C4-2B (cell line): ENCODE data around the gene NOP14.

Experiments used
- ZFX ChIP-seq: fragments of 450-650 bp; IDR thresholded peaks from 2 replicates; pipeline ENCODE4 v1.6.1; 2017
- TF ChIP-seq, protein P1 (sequence below): fragments of 450-650 bp; conservative IDR thresholded peaks from 2 replicates; pipeline ENCODE4 v1.5.1; 2017; ENCODE audit warnings: mild to moderate bottlenecking

DNA sequence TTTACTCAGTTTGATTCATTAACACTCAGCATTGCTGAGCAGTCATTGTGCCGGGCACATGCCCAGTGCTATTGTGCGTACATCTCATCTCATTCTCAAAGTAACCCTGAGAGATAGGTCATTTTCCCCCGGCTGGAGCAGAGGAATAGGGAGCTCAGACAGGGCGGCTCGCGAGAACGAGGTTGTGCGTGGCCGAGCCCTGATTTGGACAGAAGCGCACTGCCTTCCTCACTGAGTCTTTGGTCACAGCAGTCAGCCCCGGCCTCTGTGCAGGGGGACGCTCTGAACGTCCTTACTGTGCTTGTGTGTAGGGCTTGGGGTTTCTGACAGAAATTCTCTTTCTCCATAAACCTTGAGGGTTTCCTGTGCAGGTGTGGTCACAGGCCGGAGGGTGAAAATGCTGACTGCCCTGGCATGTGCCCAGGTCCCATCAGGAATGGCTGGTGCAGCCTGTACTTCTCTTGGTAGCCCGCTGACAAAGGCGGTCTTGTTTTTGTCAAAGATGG is 39.5 kb downstream of the NOP14 start:
- TF ChIP-seq, protein P1, sequence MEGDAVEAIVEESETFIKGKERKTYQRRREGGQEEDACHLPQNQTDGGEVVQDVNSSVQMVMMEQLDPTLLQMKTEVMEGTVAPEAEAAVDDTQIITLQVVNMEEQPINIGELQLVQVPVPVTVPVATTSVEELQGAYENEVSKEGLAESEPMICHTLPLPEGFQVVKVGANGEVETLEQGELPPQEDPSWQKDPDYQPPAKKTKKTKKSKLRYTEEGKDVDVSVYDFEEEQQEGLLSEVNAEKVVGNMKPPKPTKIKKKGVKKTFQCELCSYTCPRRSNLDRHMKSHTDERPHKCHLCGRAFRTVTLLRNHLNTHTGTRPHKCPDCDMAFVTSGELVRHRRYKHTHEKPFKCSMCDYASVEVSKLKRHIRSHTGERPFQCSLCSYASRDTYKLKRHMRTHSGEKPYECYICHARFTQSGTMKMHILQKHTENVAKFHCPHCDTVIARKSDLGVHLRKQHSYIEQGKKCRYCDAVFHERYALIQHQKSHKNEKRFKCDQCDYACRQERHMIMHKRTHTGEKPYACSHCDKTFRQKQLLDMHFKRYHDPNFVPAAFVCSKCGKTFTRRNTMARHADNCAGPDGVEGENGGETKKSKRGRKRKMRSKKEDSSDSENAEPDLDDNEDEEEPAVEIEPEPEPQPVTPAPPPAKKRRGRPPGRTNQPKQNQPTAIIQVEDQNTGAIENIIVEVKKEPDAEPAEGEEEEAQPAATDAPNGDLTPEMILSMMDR: no peak
- TF ChIP-seq ZFX: no peak
